Prostate gland (tissue), 2 donors: ENCODE results near the gene CDC42. TPM values are rescaled to one million over a fixed set of nuclear protein-coding genes. Genes with fewer than 3 reads are reported as not detected.
"Not testable (repeated sequence)": the region's sequence is repeated elsewhere in the genome, so short reads cannot be mapped to it uniquely, and the experiment has no call there.

Experiments used
- DNase-seq: peaks from one replicate; pipeline ENCODE4 v3.0.0-alpha.2; 2019; ENCODE audit warnings: low spot score
- H3K27ac ChIP-seq, 2 donors: fragments of 200-600 bp; sonication (generic); 2 replicates each; pipeline ENCODE4 v1.5.1; 2017 to 2019
- H3K27me3 ChIP-seq: fragments of 200-600 bp; sonication (generic); replicated peaks from 2 replicates; pipeline ENCODE4 v1.5.1; 2019; ENCODE audit not compliant: insufficient read depth
- H3K36me3 ChIP-seq, 2 donors: fragments of 200-600 bp; sonication (generic); 1 replicate in 1 of 2; 2 replicates in 1 of 2; pipeline versions ENCODE4 v1.5.1 to v1.8.1; 2017 to 2019
- H3K4me1 ChIP-seq: fragments of 200-600 bp; sonication (generic); replicated peaks from 2 replicates; pipeline ENCODE4 v1.5.1; 2019
- H3K4me3 ChIP-seq, 2 donors: fragments of 200-600 bp; sonication (generic); 2 replicates each; pipeline ENCODE4 v1.5.1; 2017 to 2019
- H3K9me3 ChIP-seq: fragments of 200-600 bp; sonication (generic); 2 replicates; pipeline ENCODE4 v1.5.1; 2017
- CTCF ChIP-seq, 4 experiments: fragments of 200-600 bp in 2 of 4; fragments of 450-650 bp in 2 of 4; sonication (generic) in 2 of 4; IDR thresholded peaks; 1 replicate in 3 of 4; 2 replicates in 1 of 4; pipeline ENCODE4 v1.5.1; 2016 to 2019; ENCODE audit warnings: antibody characterized with exemption in 4 of 4, mild to moderate bottlenecking in 2 of 4, moderate library complexity in 2 of 4
- POLR2A ChIP-seq: fragments of 450-650 bp; IDR thresholded peaks from one replicate; pipeline ENCODE4 v1.6.1; 2016; ENCODE audit warnings: antibody characterized with exemption, mild to moderate bottlenecking
- POLR2AphosphoS5 ChIP-seq: sonication (generic); formaldehyde crosslinking; IDR thresholded peaks from one replicate; pipeline ENCODE4 v1.6.1; 2017; ENCODE audit warnings: antibody characterized with exemption
- WGBS: methylation state at CpG from one replicate; pipeline ENCODE4 v1.1.5; 2018; 5-methylcytosine and 5-hydroxymethylcytosine counted together
- intact Hi-C: fragments of 100-400 bp; cut with DNase I; formaldehyde crosslinking; loops from one replicate; pipeline ENCODE4 v1.14.2; 2022
- total RNA-seq, 2 donors: library from RNA; depleted of rRNA; stranded (reverse); fragments of >200 nt; gene quantifications; one replicate each; pipeline ENCODE4 v1.1.0, GENCODE V29; 2016

The CDC42 gene
- total RNA-seq, 2 donors from 2014 or later, result 164 to 182 TPM

- Histone ChIP-seq H3K4me3 (no peak overlapping the region), H3K4me1 (peaks cover 3% of the 10 kb centered on the region), H3K27ac (no peak overlapping the region), H3K9me3 (no peaks in the 10 kb centered on the region), H3K36me3 (peaks cover 0 to 3% of the 10 kb centered on the region in 2 donors), H3K27me3 (no peaks in the 10 kb centered on the region)
- TF ChIP-seq POLR2AphosphoS5 (no peak), POLR2A (no peak), CTCF (IDR thresholded peaks at IDR 0.05) (no peak)
- DNase-seq, result no peak
- intact Hi-C loops, result no loop called here
- WGBS, result 74% methylated on average over 3 of the region's 3 CpGs
Observed at GRCh38 chr1:22090867-22091266, 38.4 kb downstream of the CDC42 start.

- H3K4me1 ChIP-seq, H3K36me3 ChIP-seq, intact Hi-C loops, DNase-seq, H3K27ac ChIP-seq, H3K9me3 ChIP-seq, H3K27me3 ChIP-seq, H3K4me3 ChIP-seq: not testable (repeated sequence)
- WGBS, result 86% methylated on average over 3 of the region's 3 CpGs
Observed at GRCh38 chr1:22092026-22092768, 39.7 kb downstream of the CDC42 start.

DNA sequence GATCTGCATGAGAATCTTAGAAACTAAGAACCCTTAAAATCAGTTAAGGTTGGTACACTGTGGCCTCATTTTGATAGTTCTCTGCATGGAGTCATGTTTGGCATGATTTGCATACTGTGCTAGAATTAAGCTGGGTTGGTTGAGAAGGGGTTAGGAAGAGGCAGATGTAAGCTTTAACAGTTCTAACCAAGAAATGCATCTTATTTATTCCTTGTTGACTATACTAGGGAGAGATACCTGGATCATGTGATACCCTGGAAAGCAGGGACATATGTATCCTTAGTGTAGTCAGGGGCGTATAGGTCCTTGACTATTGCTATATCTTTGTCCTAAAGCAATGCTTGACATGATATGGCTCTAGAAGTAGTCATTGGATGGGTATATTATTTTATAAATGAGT, 41.0 kb downstream of the CDC42 start:
- DNase-seq, result no peak
- no peak overlapping the region for H3K27ac ChIP-seq
- no peaks in the 10 kb centered on the region for H3K36me3 ChIP-seq
- H3K9me3 ChIP-seq, result no peaks in the 10 kb centered on the region
- TF ChIP-seq POLR2AphosphoS5 (no peak), CTCF (IDR thresholded peaks at IDR 0.05) (no peak), POLR2A (no peak)
- H3K4me1 ChIP-seq, result peaks cover 3% of the 10 kb centered on the region
- no peak overlapping the region for H3K4me3 ChIP-seq
- intact Hi-C loops, result no loop called here
- no peaks in the 10 kb centered on the region for H3K27me3 ChIP-seq
- 93% methylated on average over 1 of the region's 1 CpG for WGBS

GRCh38 chr1:22096036-22096435, 43.5 kb downstream of the CDC42 start:
- 93% methylated on average over 5 of the region's 5 CpGs for WGBS
- no peak for DNase-seq

DNA sequence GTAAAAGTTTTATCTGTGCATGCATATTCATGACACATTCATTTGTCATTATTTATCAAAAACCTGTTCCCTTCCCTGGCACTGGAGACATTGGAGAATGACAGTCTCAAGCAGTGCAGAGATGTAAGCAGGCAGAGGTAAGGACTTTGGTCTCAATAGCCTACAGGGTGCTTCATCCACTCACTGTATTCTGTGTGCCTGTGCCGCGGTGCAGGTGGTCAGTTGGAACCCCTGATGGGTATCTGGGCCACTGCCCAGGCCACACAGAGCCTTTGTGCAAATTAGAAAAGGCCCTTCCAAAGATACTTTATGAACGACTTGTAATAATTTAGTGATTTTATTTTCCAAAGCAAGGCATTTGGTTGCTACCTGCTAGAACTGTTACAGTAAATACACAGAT, 44.0 kb downstream of the CDC42 start:
- Histone ChIP-seq H3K27ac (no peak overlapping the region), H3K9me3 (no peaks in the 10 kb centered on the region), H3K36me3 (no peaks in the 10 kb centered on the region), H3K4me1 (no peaks in the 10 kb centered on the region), H3K4me3 (no peak overlapping the region), H3K27me3 (no peaks in the 10 kb centered on the region)
- TF ChIP-seq POLR2AphosphoS5, result no peak
- TF ChIP-seq CTCF (IDR thresholded peaks at IDR 0.05), result no peak
- TF ChIP-seq POLR2A, result no peak
- intact Hi-C loops, result no loop called here
- 84% methylated on average over 3 of the region's 3 CpGs for WGBS
- DNase-seq, result no peak

More at GRCh38 chr1:22096036-22096435, 43.5 kb downstream of the CDC42 start:
- H3K4me1 ChIP-seq, result no peaks in the 10 kb centered on the region
- intact Hi-C loops, result no loop called here
- H3K36me3 ChIP-seq, result no peaks in the 10 kb centered on the region
- no peak overlapping the region for H3K4me3 ChIP-seq
- H3K27ac ChIP-seq, result no peak overlapping the region
- TF ChIP-seq CTCF (IDR thresholded peaks at IDR 0.05) (no peak), POLR2AphosphoS5 (no peak), POLR2A (no peak)
- H3K9me3 ChIP-seq, result no peaks in the 10 kb centered on the region
- no peaks in the 10 kb centered on the region for H3K27me3 ChIP-seq
